Ishikawa (cell line): ENCODE data around the gene DENND2C.

Experiments used
- EP300 ChIP-seq: IDR thresholded peaks from 2 replicates; pipeline ENCODE4 v1.6.1; 2012; ENCODE audit warnings: borderline replicate concordance
- NFIC ChIP-seq: IDR thresholded peaks from 2 replicates; pipeline ENCODE4 v1.6.1; 2012
- RAD21 ChIP-seq: IDR thresholded peaks from 2 replicates; pipeline ENCODE4 v1.6.1; 2012; ENCODE audit warnings: low read depth
- TAF1 ChIP-seq: IDR thresholded peaks from 2 replicates; pipeline ENCODE4 v1.6.1; 2012; ENCODE audit warnings: low read depth, mild to moderate bottlenecking
- ZBTB7A ChIP-seq: IDR thresholded peaks from 2 replicates; pipeline ENCODE4 v1.6.1; 2012; ENCODE audit warnings: low read depth
- TF ChIP-seq, protein P1 (sequence below): IDR thresholded peaks from 2 replicates; pipeline ENCODE4 v1.6.1; 2012; ENCODE audit warnings: low read depth, mild to moderate bottlenecking
- TF ChIP-seq, protein P2 (sequence below): IDR thresholded peaks from 2 replicates; pipeline ENCODE4 v1.6.1; 2012

DNA sequence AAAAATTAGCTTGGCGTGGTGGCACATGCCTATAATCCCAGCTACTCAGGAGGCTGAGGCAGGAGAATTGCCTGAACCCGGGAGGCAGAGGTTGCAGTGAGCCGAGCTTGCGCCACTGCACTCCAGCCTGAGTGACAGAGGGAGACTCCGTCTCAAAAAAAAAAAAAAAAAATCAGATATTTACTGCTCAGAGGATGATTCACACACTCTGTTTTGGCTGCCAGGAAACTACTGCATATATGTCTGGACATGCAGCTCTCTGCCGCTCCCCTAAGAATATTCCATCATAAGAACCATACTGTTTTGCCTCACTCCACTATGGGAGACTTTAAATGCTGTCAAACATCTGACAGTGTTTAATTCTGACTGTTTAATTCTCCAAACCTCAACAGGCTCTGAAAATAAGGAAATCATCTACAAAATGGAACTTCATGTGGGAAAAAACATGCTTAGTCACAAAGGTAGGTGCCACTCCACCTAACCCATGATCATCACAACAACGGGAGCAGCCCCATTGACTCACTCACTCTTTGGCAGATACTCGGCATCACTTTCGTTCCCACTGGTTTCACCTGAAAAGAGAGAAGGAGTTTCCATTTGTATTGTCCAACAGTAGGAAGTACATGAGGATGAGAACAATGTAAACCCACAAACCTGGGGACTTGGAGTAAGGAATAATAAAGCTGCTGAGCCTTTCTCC, 59.2 kb downstream of the DENND2C start:
- TF ChIP-seq EP300 = no peak
- no peak for TF ChIP-seq NFIC
- TF ChIP-seq, protein P1, sequence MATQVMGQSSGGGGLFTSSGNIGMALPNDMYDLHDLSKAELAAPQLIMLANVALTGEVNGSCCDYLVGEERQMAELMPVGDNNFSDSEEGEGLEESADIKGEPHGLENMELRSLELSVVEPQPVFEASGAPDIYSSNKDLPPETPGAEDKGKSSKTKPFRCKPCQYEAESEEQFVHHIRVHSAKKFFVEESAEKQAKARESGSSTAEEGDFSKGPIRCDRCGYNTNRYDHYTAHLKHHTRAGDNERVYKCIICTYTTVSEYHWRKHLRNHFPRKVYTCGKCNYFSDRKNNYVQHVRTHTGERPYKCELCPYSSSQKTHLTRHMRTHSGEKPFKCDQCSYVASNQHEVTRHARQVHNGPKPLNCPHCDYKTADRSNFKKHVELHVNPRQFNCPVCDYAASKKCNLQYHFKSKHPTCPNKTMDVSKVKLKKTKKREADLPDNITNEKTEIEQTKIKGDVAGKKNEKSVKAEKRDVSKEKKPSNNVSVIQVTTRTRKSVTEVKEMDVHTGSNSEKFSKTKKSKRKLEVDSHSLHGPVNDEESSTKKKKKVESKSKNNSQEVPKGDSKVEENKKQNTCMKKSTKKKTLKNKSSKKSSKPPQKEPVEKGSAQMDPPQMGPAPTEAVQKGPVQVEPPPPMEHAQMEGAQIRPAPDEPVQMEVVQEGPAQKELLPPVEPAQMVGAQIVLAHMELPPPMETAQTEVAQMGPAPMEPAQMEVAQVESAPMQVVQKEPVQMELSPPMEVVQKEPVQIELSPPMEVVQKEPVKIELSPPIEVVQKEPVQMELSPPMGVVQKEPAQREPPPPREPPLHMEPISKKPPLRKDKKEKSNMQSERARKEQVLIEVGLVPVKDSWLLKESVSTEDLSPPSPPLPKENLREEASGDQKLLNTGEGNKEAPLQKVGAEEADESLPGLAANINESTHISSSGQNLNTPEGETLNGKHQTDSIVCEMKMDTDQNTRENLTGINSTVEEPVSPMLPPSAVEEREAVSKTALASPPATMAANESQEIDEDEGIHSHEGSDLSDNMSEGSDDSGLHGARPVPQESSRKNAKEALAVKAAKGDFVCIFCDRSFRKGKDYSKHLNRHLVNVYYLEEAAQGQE = no peak
- no peak for TF ChIP-seq RAD21
- TF ChIP-seq, protein P2, sequence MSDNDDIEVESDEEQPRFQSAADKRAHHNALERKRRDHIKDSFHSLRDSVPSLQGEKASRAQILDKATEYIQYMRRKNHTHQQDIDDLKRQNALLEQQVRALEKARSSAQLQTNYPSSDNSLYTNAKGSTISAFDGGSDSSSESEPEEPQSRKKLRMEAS = no peak
- no peak for TF ChIP-seq ZBTB7A
- TF ChIP-seq TAF1 = no peak
